ENCODE measurements around the gene SYNGAP1. TPM values are rescaled to one million over a fixed set of nuclear protein-coding genes. Genes with fewer than 3 reads are reported as not detected.
A peak's percentile ranks its signal among the peaks of the same experiment; 100 is the strongest.

Gene SYNGAP1
- total and polyA plus RNA-seq, 2 of the 8 experiments (the other 6 are each of a cell fraction or from before 2014, with no cell fraction given) = 31.0 to 101 TPM

- Histone ChIP-seq H3K36me3 (ENCODE audit: control insufficient read depth in 2 of 4, insufficient read depth in 4 of 4, low read length in 3 of 4) (peaks cover 21 to 31% (median 28%) of the 10 kb centered on the region in 4 experiments), H3K14ac (ENCODE audit: insufficient read length) (no peak overlapping the region), H3K4me1 (replicated peaks in 1 of 4; ENCODE audit: control insufficient read depth in 3 of 4, insufficient read depth in 4 of 4, low read length in 3 of 4) (peaks cover 11 to 34% (median 25%) of the 10 kb centered on the region in 4 experiments), H3K79me2 (ENCODE audit: control insufficient read depth in 1 of 2, insufficient read depth in 2 of 2, low read length in 2 of 2) (peaks cover 8 to 71% of the 10 kb centered on the region in 2 experiments; a peak in 3 of 4 replicates), H3K9me3 (ENCODE audit: insufficient read depth in 2 of 2, low read depth in 1 of 2, low read length in 1 of 2) (no peaks in the 10 kb centered on the region; a peak in 1 of 4 replicates), H2BK15ac (ENCODE audit: low read length) (peak overlapping the region; percentile 90; the same call in 1 of the 2 replicates), H2BK120ac (replicated peaks; ENCODE audit: low read depth, low read length) (no peak overlapping the region), H3K27me3 (replicated peaks in 1 of 4; ENCODE audit: control insufficient read depth in 3 of 4, extremely low read depth in 1 of 4, insufficient read depth in 3 of 4, low read length in 3 of 4) (no peaks in the 10 kb centered on the region), H3K56ac (replicated peaks; ENCODE audit: insufficient read length, low read depth, low read length) (peak overlapping the region; percentile 27), H4K5ac (ENCODE audit: insufficient read length, low read depth, low read length) (peak overlapping the region; percentile 11), H2BK12ac (ENCODE audit: low read depth, low read length) (peak overlapping the region; percentile 99), H2BK5ac (ENCODE audit: low read depth, low read length) (peak overlapping the region; percentile 93), H3K18ac (ENCODE audit: extremely low read depth, low read length) (peak overlapping the region; percentile 71), H3K23me2 (ENCODE audit: low read depth, low read length) (peaks cover 24% of the 10 kb centered on the region), H4K20me1 (replicated peaks in 1 of 2; ENCODE audit: control insufficient read depth in 1 of 2, insufficient read depth in 2 of 2, low read length in 2 of 2) (peaks cover 1 to 11% of the 10 kb centered on the region in 2 experiments), H3K4me2 (ENCODE audit: insufficient read depth in 1 of 2, low read depth in 2 of 2, low read length in 2 of 2) (peak overlapping the region; percentile 90 to 91), H3K4ac (replicated peaks; ENCODE audit: insufficient read length, low read depth, low read length) (peak overlapping the region; percentile 40), H4K8ac (ENCODE audit: extremely low read depth, insufficient read depth, low read length) (no peak overlapping the region), H2AFZ (ENCODE audit: low read length) (no peak overlapping the region), H3K9ac (replicated peaks in 1 of 4; ENCODE audit: extremely low read depth in 1 of 4, low read depth in 3 of 4, low read length in 3 of 4) (peak overlapping the region; percentile 36 to 83 (median 42); a peak in 6 of 7 replicates), H3K79me1 (ENCODE audit: low read depth, low read length) (peaks cover 14% of the 10 kb centered on the region), H3K27ac (ENCODE audit: low read depth, low read length) (peak overlapping the region; percentile 98), H4K91ac (replicated peaks; ENCODE audit: insufficient read length, low read length) (peak overlapping the region; percentile 83), H3K4me3 (ENCODE audit: extremely low read depth in 1 of 4, insufficient read depth in 2 of 4, low read depth in 3 of 4, low read length in 4 of 4) (peak overlapping the region; percentile 31 to 61 (median 56); a peak in 7 of 8 replicates), H2BK20ac (ENCODE audit: low read length) (peak overlapping the region; percentile 24; the same call in 1 of the 2 replicates), H2AK5ac (ENCODE audit: low read depth, low read length) (peak overlapping the region; percentile 66), H3K23ac (ENCODE audit: insufficient read length) (no peak overlapping the region)
- POLR2A ChIA-PET (ENCODE audit: partially characterized antibody) = interaction anchor here (0.6 to 14.8 kb wide), 15 partner anchors 8 to 461 kb away, joined by 3 to 381 read pairs (median 5); partner anchors contain the start of genes CUTA, SYNGAP1, ZBTB22 and ZBTB9
- DNase-seq (ENCODE audit: low read depth in 1 of 2, low spot score in 2 of 2) (no peak), FAIRE-seq (peak; percentile 68)
- WGBS, 2 experiments (ENCODE audit: extremely low coverage in 1 of 2, insufficient coverage in 1 of 2, insufficient read length in 1 of 2, insufficient replicate concordance in 2 of 2, low coverage in 1 of 2, low lambda C conversion rate in 2 of 2, missing lambda C conversion rate in 1 of 2) = 57% methylated on average over 1 of the region's 1 CpG; no CpG with 5 or more reads in 1 of the 2 experiments
- CTCF ChIA-PET (ENCODE audit: partially characterized antibody) = interaction anchor here (0.9 to 1.7 kb wide), 5 partner anchors 9 to 24 kb away, joined by 3 to 6 read pairs (median 3); partner anchors contain the start of gene ZBTB9
- peak in 1 of 2 experiments; percentile 58; a peak in 1 of 4 replicates for TF ChIP-seq SIN3A (conservative IDR thresholded peaks at IDR 0.05 in 1 of 2, IDR thresholded peaks at IDR 0.05 in 1 of 2; ENCODE audit: low read depth in 1 of 2, low read length in 2 of 2)
- no peak for TF ChIP-seq YY1 (IDR thresholded peaks at IDR 0.05; ENCODE audit: low read depth, low read length)
- TF ChIP-seq, protein P1, sequence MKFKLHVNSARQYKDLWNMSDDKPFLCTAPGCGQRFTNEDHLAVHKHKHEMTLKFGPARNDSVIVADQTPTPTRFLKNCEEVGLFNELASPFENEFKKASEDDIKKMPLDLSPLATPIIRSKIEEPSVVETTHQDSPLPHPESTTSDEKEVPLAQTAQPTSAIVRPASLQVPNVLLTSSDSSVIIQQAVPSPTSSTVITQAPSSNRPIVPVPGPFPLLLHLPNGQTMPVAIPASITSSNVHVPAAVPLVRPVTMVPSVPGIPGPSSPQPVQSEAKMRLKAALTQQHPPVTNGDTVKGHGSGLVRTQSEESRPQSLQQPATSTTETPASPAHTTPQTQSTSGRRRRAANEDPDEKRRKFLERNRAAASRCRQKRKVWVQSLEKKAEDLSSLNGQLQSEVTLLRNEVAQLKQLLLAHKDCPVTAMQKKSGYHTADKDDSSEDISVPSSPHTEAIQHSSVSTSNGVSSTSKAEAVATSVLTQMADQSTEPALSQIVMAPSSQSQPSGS (IDR thresholded peaks at IDR 0.05; ENCODE audit: low read length) = no peak
- TF ChIP-seq EGR1 (IDR thresholded peaks at IDR 0.05; ENCODE audit: borderline replicate concordance, low read depth, low read length) = no peak
- TF ChIP-seq RBBP5 (IDR thresholded peaks at IDR 0.05; ENCODE audit: borderline replicate concordance, low read depth, low read length) = peak; percentile 25; the same call in 1 of the 2 replicates
- TF ChIP-seq SUZ12 (IDR thresholded peaks at IDR 0.05; ENCODE audit: low read length) = no peak
- TF ChIP-seq ASH2L (IDR thresholded peaks at IDR 0.05; ENCODE audit: low read length) = no peak
- peak; percentile 51; the same call in 1 of the 2 replicates for TF ChIP-seq KDM1A (IDR thresholded peaks at IDR 0.05; ENCODE audit: borderline replicate concordance, low read length)
- no peak for TF ChIP-seq BCL11A (IDR thresholded peaks at IDR 0.05; ENCODE audit: low read depth in 2 of 2, low read length in 2 of 2)
- TF ChIP-seq EZH2 (IDR thresholded peaks at IDR 0.05; ENCODE audit: low read depth, low read length, severe bottlenecking) = no peak
These were observed 13.2 kb downstream of the SYNGAP1 start for GRCh38 chr6:33433001-33433543.
